ENCODE results near the gene AKAP12.

DNA sequence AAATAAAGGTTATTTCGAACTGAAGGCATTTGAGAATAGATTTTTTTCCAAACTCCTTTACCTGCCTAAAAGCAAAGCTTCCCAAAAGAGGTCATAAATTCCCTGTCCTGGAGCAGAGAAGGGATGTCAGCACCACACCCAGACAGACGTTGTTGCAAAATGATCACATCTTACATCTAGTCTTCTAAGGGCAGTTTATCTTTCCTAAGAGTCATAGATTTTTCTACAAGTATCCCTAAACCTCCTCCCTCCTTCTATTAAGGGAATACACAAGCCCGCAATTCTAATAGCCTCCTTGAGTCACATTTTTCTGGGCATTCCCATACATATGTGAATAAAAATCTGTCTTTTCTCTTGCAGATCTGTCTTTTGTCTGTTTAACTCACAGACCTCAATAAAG is 20.6 kb upstream of the AKAP12 start:
- TF ChIP-seq, protein P1, sequence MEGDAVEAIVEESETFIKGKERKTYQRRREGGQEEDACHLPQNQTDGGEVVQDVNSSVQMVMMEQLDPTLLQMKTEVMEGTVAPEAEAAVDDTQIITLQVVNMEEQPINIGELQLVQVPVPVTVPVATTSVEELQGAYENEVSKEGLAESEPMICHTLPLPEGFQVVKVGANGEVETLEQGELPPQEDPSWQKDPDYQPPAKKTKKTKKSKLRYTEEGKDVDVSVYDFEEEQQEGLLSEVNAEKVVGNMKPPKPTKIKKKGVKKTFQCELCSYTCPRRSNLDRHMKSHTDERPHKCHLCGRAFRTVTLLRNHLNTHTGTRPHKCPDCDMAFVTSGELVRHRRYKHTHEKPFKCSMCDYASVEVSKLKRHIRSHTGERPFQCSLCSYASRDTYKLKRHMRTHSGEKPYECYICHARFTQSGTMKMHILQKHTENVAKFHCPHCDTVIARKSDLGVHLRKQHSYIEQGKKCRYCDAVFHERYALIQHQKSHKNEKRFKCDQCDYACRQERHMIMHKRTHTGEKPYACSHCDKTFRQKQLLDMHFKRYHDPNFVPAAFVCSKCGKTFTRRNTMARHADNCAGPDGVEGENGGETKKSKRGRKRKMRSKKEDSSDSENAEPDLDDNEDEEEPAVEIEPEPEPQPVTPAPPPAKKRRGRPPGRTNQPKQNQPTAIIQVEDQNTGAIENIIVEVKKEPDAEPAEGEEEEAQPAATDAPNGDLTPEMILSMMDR (IDR thresholded peaks at IDR 0.05), result no peak
- TF ChIP-seq POLR2A (IDR thresholded peaks at IDR 0.05), result no peak
- TF ChIP-seq EP300 (IDR thresholded peaks at IDR 0.05; ENCODE audit: low read depth), result no peak
- no peak for TF ChIP-seq POLR2AphosphoS5 (IDR thresholded peaks at IDR 0.05)
